Loucy (cell line): ENCODE data around the gene FAAP24.

ENCODE experiments used
- H2AFZ ChIP-seq: fragments of 200-600 bp; sonication (generic); 2 replicates; pipeline ENCODE4 v1.6.0; 2016; ENCODE audit warnings: antibody characterized with exemption, mild to moderate bottlenecking, low read length, moderate library complexity
- H3F3A ChIP-seq: fragments of 200-600 bp; 2 replicates; pipeline ENCODE4 v1.6.0; 2016; ENCODE audit warnings: antibody characterized with exemption, low read depth, mild to moderate bottlenecking
- H3K27me3 ChIP-seq: fragments of 200-600 bp; sonication (generic); 2 replicates; pipeline ENCODE4 v1.6.1; 2014; ENCODE audit warnings: low read length, mild to moderate bottlenecking; ENCODE audit not compliant: insufficient read depth, poor library complexity, severe bottlenecking
- H3K36me3 ChIP-seq: fragments of 200-600 bp; sonication (generic); 2 replicates; pipeline ENCODE4 v1.6.1; 2016; ENCODE audit warnings: low read length; ENCODE audit not compliant: insufficient read depth
- H3K4me1 ChIP-seq: fragments of 200-600 bp; sonication (generic); 2 replicates; pipeline ENCODE4 v1.5.1; 2014; ENCODE audit warnings: low read length, mild to moderate bottlenecking; ENCODE audit not compliant: insufficient read depth, poor library complexity, severe bottlenecking
- H3K4me2 ChIP-seq: fragments of 200-600 bp; sonication (generic); 2 replicates; pipeline ENCODE4 v1.6.0; 2014; ENCODE audit warnings: antibody characterized with exemption, low read length, low read depth, mild to moderate bottlenecking; ENCODE audit not compliant: poor library complexity, severe bottlenecking
- H3K4me3 ChIP-seq: fragments of 200-600 bp; sonication (generic); 2 replicates; pipeline ENCODE4 v1.5.1; 2014; ENCODE audit warnings: low read length, mild to moderate bottlenecking, mixed read lengths; ENCODE audit not compliant: poor library complexity, severe bottlenecking
- H3K79me2 ChIP-seq: fragments of 200-600 bp; sonication (generic); 2 replicates; pipeline ENCODE4 v1.6.1; 2014; ENCODE audit warnings: low read length; ENCODE audit not compliant: insufficient read depth
- H3K9ac ChIP-seq: fragments of 200-600 bp; sonication (generic); 2 replicates; pipeline ENCODE4 v1.6.0; 2014; ENCODE audit warnings: mild to moderate bottlenecking, low read depth, low read length, moderate library complexity; ENCODE audit not compliant: poor library complexity, severe bottlenecking
- H3K9me2 ChIP-seq: fragments of 200-600 bp; sonication (generic); replicated peaks from 2 replicates; pipeline ENCODE4 v1.6.1; 2016; ENCODE audit warnings: low read depth, low read length, mixed read lengths
- H3K9me3 ChIP-seq: fragments of 200-600 bp; sonication (generic); 2 replicates; pipeline ENCODE4 v1.6.1; 2014; ENCODE audit warnings: mild to moderate bottlenecking, antibody characterized with exemption, low read length, low read depth; ENCODE audit not compliant: insufficient read depth
- H4K20me1 ChIP-seq: fragments of 200-600 bp; sonication (generic); 2 replicates; pipeline ENCODE4 v1.6.0; 2014; ENCODE audit warnings: antibody characterized with exemption, low read length, mild to moderate bottlenecking; ENCODE audit not compliant: insufficient read depth, poor library complexity, severe bottlenecking
- EZH2phosphoT487 ChIP-seq: fragments of 200-600 bp; IDR thresholded peaks from 2 replicates; pipeline ENCODE4 v1.6.1; 2018; ENCODE audit warnings: antibody characterized with exemption, mild to moderate bottlenecking, moderate library complexity, borderline replicate concordance
- TF ChIP-seq, protein P1 (sequence below): fragments of 200-600 bp; sonication (generic); conservative IDR thresholded peaks from 2 replicates; pipeline ENCODE4 v1.5.1; 2014; ENCODE audit warnings: mild to moderate bottlenecking, antibody characterized with exemption, low read length

The FAAP24 gene, protein sequence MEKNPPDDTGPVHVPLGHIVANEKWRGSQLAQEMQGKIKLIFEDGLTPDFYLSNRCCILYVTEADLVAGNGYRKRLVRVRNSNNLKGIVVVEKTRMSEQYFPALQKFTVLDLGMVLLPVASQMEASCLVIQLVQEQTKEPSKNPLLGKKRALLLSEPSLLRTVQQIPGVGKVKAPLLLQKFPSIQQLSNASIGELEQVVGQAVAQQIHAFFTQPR

DNA sequence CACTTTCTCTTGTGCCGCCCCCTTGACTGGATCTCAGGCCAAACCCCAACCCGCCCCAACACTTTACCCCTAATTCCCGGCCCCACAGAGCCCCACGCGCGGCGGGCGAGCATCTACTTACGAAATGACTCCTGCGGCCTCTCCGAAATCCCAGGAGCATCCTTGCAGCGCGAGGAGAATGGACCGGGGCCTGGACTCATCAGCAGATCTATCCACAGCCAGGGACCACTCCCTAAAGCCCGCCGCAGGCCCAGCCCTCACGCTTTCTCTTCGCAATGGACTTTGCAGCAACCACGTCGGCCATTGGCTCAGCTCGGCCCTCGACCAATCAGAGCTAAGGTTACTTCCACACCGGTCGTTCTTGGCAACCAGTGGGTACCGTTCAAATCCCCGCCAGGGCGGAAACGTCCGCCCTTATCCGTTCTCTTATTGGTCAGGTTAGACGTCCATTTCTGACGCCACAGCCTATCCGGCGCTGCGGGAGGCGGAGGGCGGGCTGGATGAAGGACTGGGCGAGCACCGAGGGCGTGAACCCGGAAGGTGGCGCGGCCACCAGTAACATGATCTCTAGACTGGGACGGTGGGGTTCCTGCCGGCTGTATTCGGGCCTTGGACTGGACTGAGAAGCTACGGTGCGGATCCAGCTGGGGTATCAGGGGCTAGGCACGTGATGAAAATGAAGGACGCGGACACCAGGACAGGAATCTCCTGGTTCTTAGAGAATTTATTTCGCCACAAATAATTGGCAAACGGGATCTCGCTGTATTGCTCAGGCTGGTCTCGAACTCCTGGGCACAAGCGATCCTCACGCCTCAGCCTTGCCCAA lies at the start of gene FAAP24, which contains the start of gene CEP89:
Gene FAAP24 (plus strand): TSS at position 528 of the 826 bp plus-strand sequence. CDS start 955 bp downstream, outside the sequence.
Gene CEP89 (minus strand): TSS at position 244 of the 826 bp plus-strand sequence. CDS start 84 bp downstream, at position 160.
- Histone ChIP-seq H3K9me2 (no peaks in the 10 kb centered on the region), H3K36me3 (no peaks in the 10 kb centered on the region), H3F3A (no peaks in the 10 kb centered on the region), H3K27me3 (no peaks in the 10 kb centered on the region), H3K4me1 (peaks cover 6% of the 10 kb centered on the region), H2AFZ (peak within 1 kb of the TSS; percentile 89), H3K4me2 (peak within 1 kb of the TSS; percentile 94), H3K9me3 (no peaks in the 10 kb centered on the region), H3K9ac (peak within 1 kb of the TSS; percentile 88), H3K4me3 (peak within 1 kb of the TSS; percentile 95), H4K20me1 (no peaks in the 10 kb centered on the region), H3K79me2 (peaks cover 22% of the 10 kb centered on the region)
- TF ChIP-seq EZH2phosphoT487 = no peak
- TF ChIP-seq, protein P1, sequence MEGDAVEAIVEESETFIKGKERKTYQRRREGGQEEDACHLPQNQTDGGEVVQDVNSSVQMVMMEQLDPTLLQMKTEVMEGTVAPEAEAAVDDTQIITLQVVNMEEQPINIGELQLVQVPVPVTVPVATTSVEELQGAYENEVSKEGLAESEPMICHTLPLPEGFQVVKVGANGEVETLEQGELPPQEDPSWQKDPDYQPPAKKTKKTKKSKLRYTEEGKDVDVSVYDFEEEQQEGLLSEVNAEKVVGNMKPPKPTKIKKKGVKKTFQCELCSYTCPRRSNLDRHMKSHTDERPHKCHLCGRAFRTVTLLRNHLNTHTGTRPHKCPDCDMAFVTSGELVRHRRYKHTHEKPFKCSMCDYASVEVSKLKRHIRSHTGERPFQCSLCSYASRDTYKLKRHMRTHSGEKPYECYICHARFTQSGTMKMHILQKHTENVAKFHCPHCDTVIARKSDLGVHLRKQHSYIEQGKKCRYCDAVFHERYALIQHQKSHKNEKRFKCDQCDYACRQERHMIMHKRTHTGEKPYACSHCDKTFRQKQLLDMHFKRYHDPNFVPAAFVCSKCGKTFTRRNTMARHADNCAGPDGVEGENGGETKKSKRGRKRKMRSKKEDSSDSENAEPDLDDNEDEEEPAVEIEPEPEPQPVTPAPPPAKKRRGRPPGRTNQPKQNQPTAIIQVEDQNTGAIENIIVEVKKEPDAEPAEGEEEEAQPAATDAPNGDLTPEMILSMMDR = no peak

DNA sequence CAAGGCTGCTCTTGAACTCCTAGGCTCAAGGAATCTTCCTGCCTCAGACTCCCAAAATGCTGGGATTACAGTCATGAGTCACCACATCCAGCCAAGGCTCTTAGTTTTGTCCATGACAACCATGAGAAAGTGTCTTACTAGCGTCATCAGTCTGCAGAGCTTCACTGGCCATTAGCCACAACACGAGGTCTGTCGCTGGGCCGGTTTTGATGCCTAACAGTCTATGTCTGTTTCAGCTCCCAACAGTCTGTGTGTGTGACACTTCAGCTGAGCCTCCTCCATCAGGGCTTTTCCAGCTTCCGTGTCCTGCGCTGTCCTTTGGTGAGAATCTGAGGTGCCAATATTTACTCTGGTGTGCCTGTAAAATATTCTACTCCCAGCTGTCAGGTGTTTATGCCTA lies 47.8 kb upstream of the FAAP24 start:
- H4K20me1 ChIP-seq = no peaks in the 10 kb centered on the region
- no peaks in the 10 kb centered on the region for H3K79me2 ChIP-seq
- H3K9me3 ChIP-seq = peaks cover 8% of the 10 kb centered on the region; the same call in 1 of the 2 replicates
- H2AFZ ChIP-seq = no peak overlapping the region
- no peaks in the 10 kb centered on the region for H3K27me3 ChIP-seq
- no peak for TF ChIP-seq EZH2phosphoT487
- TF ChIP-seq, protein P1 = no peak
- no peak overlapping the region for H3K4me2 ChIP-seq
- H3K36me3 ChIP-seq = peaks cover 11% of the 10 kb centered on the region; the same call in 1 of the 2 replicates
- H3F3A ChIP-seq = no peaks in the 10 kb centered on the region
- H3K4me1 ChIP-seq = no peaks in the 10 kb centered on the region
- H3K4me3 ChIP-seq = no peak overlapping the region
- no peak overlapping the region for H3K9ac ChIP-seq
- H3K9me2 ChIP-seq = no peaks in the 10 kb centered on the region

DNA sequence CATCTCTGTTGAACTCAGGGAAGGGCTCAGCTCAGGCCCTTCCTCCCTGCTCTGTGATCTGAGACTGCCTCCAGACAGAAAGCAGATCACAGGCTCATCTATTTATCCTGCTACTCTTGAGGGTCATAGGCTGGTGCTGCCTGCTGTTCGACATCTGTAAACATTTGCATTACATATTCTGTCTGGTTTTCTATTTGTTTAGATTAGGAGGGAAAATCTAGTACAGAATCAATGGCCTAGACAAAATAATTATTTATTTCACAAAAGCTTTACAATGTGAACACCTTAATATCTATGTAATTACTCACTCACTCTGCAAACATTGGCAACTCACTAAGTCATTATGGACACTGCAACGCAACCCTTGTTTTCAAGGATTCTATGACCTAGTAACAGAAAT lies 43.2 kb upstream of the FAAP24 start:
- no peaks in the 10 kb centered on the region for H4K20me1 ChIP-seq
- peaks cover 15% of the 10 kb centered on the region; the same call in 1 of the 2 replicates for H3K36me3 ChIP-seq
- no peaks in the 10 kb centered on the region for H3K79me2 ChIP-seq
- no peak overlapping the region for H3K4me3 ChIP-seq
- H3K9ac ChIP-seq = no peak overlapping the region
- H3K4me2 ChIP-seq = no peak overlapping the region
- no peak overlapping the region for H2AFZ ChIP-seq
- H3K27me3 ChIP-seq = no peaks in the 10 kb centered on the region
- H3K4me1 ChIP-seq = no peaks in the 10 kb centered on the region
- H3K9me3 ChIP-seq = peaks cover 8% of the 10 kb centered on the region; the same call in 1 of the 2 replicates
- no peaks in the 10 kb centered on the region for H3F3A ChIP-seq
- H3K9me2 ChIP-seq = no peaks in the 10 kb centered on the region
- TF ChIP-seq EZH2phosphoT487 = no peak
- TF ChIP-seq, protein P1 = no peak
